Activated CD8-positive, alpha-beta memory T cell treated with anti-CD3 and anti-CD28 coated beads, Interleukin-2, amount 50 U/mL, for 24 hours (primary cell): ENCODE data around the gene TEPSIN.

Experiments
- DNase-seq: peaks from one replicate; pipeline ENCODE4 v3.0.0-alpha.2; 2020; ENCODE audit errors: extremely low read depth

Gene TEPSIN

GRCh38 chr17:81198826-81199481 lies 39.9 kb downstream of the TEPSIN start:
- DNase-seq: no peak

- DNase-seq: no peak
Observed at GRCh38 chr17:81197831-81198490, 40.9 kb downstream of the TEPSIN start.

GRCh38 chr17:81197409-81197795 lies 41.5 kb downstream of the TEPSIN start:
- DNase-seq: no peak

- DNase-seq: no peak
Observed at GRCh38 chr17:81196505-81197408, 42.1 kb downstream of the TEPSIN start.

- no peak for DNase-seq
Observed at GRCh38 chr17:81195941-81196495, 42.8 kb downstream of the TEPSIN start.

- no peak for DNase-seq
Observed at GRCh38 chr17:81194941-81195901, 43.6 kb downstream of the TEPSIN start.

GRCh38 chr17:81194225-81194760 lies 44.6 kb downstream of the TEPSIN start:
- no peak for DNase-seq

- DNase-seq: no peak
Observed at GRCh38 chr17:81193470-81194224, 45.2 kb downstream of the TEPSIN start.

- DNase-seq: no peak
Observed at GRCh38 chr17:81193051-81193410, 45.8 kb downstream of the TEPSIN start.

GRCh38 chr17:81192386-81193050 lies 46.3 kb downstream of the TEPSIN start:
- DNase-seq: no peak

GRCh38 chr17:81191646-81192045 lies 47.2 kb downstream of the TEPSIN start:
- DNase-seq: no peak

- DNase-seq: no peak
Observed at GRCh38 chr17:81191116-81191515, 47.7 kb downstream of the TEPSIN start.

GRCh38 chr17:81190591-81190990 lies 48.3 kb downstream of the TEPSIN start:
- no peak for DNase-seq

- DNase-seq: no peak
Observed at GRCh38 chr17:81189670-81190530, 49.0 kb downstream of the TEPSIN start.

- DNase-seq: no peak
Observed at GRCh38 chr17:81189016-81189415, 49.8 kb downstream of the TEPSIN start.

GRCh38 chr17:81188491-81188840 lies 50.4 kb downstream of the TEPSIN start:
- no peak for DNase-seq

- no peak for DNase-seq
Observed at GRCh38 chr17:81187586-81188490, 51.0 kb downstream of the TEPSIN start.

- no peak for DNase-seq
Observed at GRCh38 chr17:81187120-81187519, 51.7 kb downstream of the TEPSIN start.
